Measurements from ENCODE around the gene APBA1. TPM values are rescaled to one million over a fixed set of nuclear protein-coding genes. Genes with fewer than 3 reads are reported as not detected.

APBA1 gene
- polyA plus RNA-seq, 1 donor (not counting 4 experiments of a cell fraction or from before 2014, with no cell fraction given) = 0.66 TPM

- Histone ChIP-seq H3K9me1 (ENCODE audit: control insufficient read depth, extremely low read depth, insufficient read depth, low read length) (no peaks in the 10 kb centered on the region), H3K36me3 (ENCODE audit: control insufficient read depth in 2 of 2, extremely low read depth in 1 of 2, insufficient read depth in 2 of 2, low read length in 2 of 2) (no peaks in the 10 kb centered on the region), H3K27ac (ENCODE audit: control insufficient read depth, insufficient read depth, low read length) (no peak overlapping the region), H3K79me2 (ENCODE audit: control insufficient read depth, insufficient read depth, low read length) (no peaks in the 10 kb centered on the region), H4K20me1 (ENCODE audit: control insufficient read depth, extremely low read depth, insufficient read depth, low read length) (no peaks in the 10 kb centered on the region), H3K4me3 (ENCODE audit: control insufficient read depth in 2 of 3, extremely low read depth in 1 of 3, insufficient read depth in 2 of 3, low read depth in 1 of 3, low read length in 3 of 3) (no peak overlapping the region), H3K9me3 (ENCODE audit: control insufficient read depth, low read depth, low read length) (no peaks in the 10 kb centered on the region), H3K9ac (ENCODE audit: control insufficient read depth, extremely low read depth, insufficient read depth, low read length) (no peak overlapping the region), H3K4me1 (ENCODE audit: control insufficient read depth, extremely low read depth, insufficient read depth, low read length) (no peaks in the 10 kb centered on the region), H3K27me3 (ENCODE audit: control insufficient read depth, extremely low read depth, insufficient read depth, low read length) (no peaks in the 10 kb centered on the region), H2AFZ (ENCODE audit: control insufficient read depth, low read length) (no peak overlapping the region), H3K4me2 (ENCODE audit: control insufficient read depth, extremely low read depth, insufficient read depth, low read depth, low read length) (no peak overlapping the region)
- TF ChIP-seq EZH2 (IDR thresholded peaks at IDR 0.05; ENCODE audit: low read length) (no peak), CTCF (optimal IDR thresholded peaks at IDR 0.05 in 1 of 3, IDR thresholded peaks at IDR 0.05 in 1 of 3, conservative IDR thresholded peaks at IDR 0.05 in 1 of 3; ENCODE audit: extremely low read depth in 1 of 3, insufficient read depth in 2 of 3, low read length in 3 of 3) (no peak)
- dilution Hi-C loops (cut with MboI; ENCODE audit: extremely low pct_ligation_motif_present, low sequenced_read_pairs) = loop anchor here (25.0 kb wide), 1 partner anchor 99 kb away; no protein-coding TSS in a partner anchor
- DNase-seq (ENCODE audit: low read depth, low spot score) = no peak
- FAIRE-seq = no peak
Measured at GRCh38 chr9:69535911-69536310, 136.3 kb downstream of the APBA1 start.

GRCh38 chr9:69535286-69535832, 136.8 kb downstream of the APBA1 start:
- no peak overlapping the region for H3K9ac ChIP-seq (ENCODE audit: control insufficient read depth, extremely low read depth, insufficient read depth, low read length)
- no peak overlapping the region for H3K4me3 ChIP-seq (ENCODE audit: control insufficient read depth in 2 of 3, extremely low read depth in 1 of 3, insufficient read depth in 2 of 3, low read depth in 1 of 3, low read length in 3 of 3)
- no peak overlapping the region for H3K27ac ChIP-seq (ENCODE audit: control insufficient read depth, insufficient read depth, low read length)
- DNase-seq (ENCODE audit: low read depth, low spot score) = no peak
- H3K27me3 ChIP-seq (ENCODE audit: control insufficient read depth, extremely low read depth, insufficient read depth, low read length) = no peaks in the 10 kb centered on the region
- no peaks in the 10 kb centered on the region for H3K9me3 ChIP-seq (ENCODE audit: control insufficient read depth, low read depth, low read length)
- dilution Hi-C loops (cut with MboI; ENCODE audit: extremely low pct_ligation_motif_present, low sequenced_read_pairs) = loop anchor here (25.0 kb wide), 1 partner anchor 98 kb away; no protein-coding TSS in a partner anchor
- no peak for TF ChIP-seq EZH2 (IDR thresholded peaks at IDR 0.05; ENCODE audit: low read length)
- no peak for TF ChIP-seq CTCF (optimal IDR thresholded peaks at IDR 0.05 in 1 of 3, IDR thresholded peaks at IDR 0.05 in 1 of 3, conservative IDR thresholded peaks at IDR 0.05 in 1 of 3; ENCODE audit: extremely low read depth in 1 of 3, insufficient read depth in 2 of 3, low read length in 3 of 3)
- H3K4me1 ChIP-seq (ENCODE audit: control insufficient read depth, extremely low read depth, insufficient read depth, low read length) = no peaks in the 10 kb centered on the region
- no peaks in the 10 kb centered on the region for H3K36me3 ChIP-seq (ENCODE audit: control insufficient read depth in 2 of 2, extremely low read depth in 1 of 2, insufficient read depth in 2 of 2, low read length in 2 of 2)
- FAIRE-seq = no peak
- no peaks in the 10 kb centered on the region for H3K9me1 ChIP-seq (ENCODE audit: control insufficient read depth, extremely low read depth, insufficient read depth, low read length)
- H3K79me2 ChIP-seq (ENCODE audit: control insufficient read depth, insufficient read depth, low read length) = no peaks in the 10 kb centered on the region
- H4K20me1 ChIP-seq (ENCODE audit: control insufficient read depth, extremely low read depth, insufficient read depth, low read length) = no peaks in the 10 kb centered on the region
- no peak overlapping the region for H2AFZ ChIP-seq (ENCODE audit: control insufficient read depth, low read length)
- H3K4me2 ChIP-seq (ENCODE audit: control insufficient read depth, extremely low read depth, insufficient read depth, low read depth, low read length) = no peak overlapping the region

All from keratinocyte (primary cell).